K562 (cell line): Measurements from ENCODE around the gene ICA1. TPM values are rescaled to one million over a fixed set of nuclear protein-coding genes. Genes with fewer than 3 reads are reported as not detected.

Source experiments
- ATAC-seq: fragments of 200-7000 bp; cut with Tn5 transposase; 3 replicates; pipeline ENCODE4 v1.9.1; 2020; ENCODE audit warnings: moderate library complexity
- BruUV-seq: library from RNA; stranded (reverse); fragments of 400-500 nt; replicated peaks from 2 replicates; lab custom pipeline; 2021; lab: Mats Ljungman, UMichigan
- CTCF ChIA-PET: fragments of 300-600 bp; formaldehyde crosslinking; extraction: SDS; loops from one replicate; lab custom pipeline; 2021; ENCODE audit warnings: low intra/inter-chr PET ratio; lab: Yijun Ruan, JAX
- POLR2A ChIA-PET: fragments of 300-600, 350-650 bp; sonication (Branson Sonifier 250); formaldehyde crosslinking; extraction: SDS; loops from one replicate; lab custom pipeline; 2021; ENCODE audit warnings: antibody characterized with exemption, inconsistent platforms; lab: Yijun Ruan, JAX
- DNase-seq, 4 experiments: peaks; one replicate each; pipeline versions ENCODE4 v3.0.0 to v3.0.0-alpha.2; 2011 to 2018; ENCODE audit warnings: low spot score in 3 of 4, mixed read lengths in 3 of 4; ENCODE audit errors: extremely low read depth in 1 of 4
- FAIRE-seq: peaks from 2 replicates; lab custom pipeline; 2011; peaks lifted over from hg19 to GRCh38; lab: Jason Lieb, UNC
- H2AFZ ChIP-seq: 2 replicates; pipeline ENCODE4 v1.6.0; 2011; ENCODE audit warnings: low read depth, low read length, control low read depth, inconsistent platforms
- H3K27ac ChIP-seq: fragments of 200-600 bp; 3 replicates; pipeline ENCODE4 v1.8.0; 2011; ENCODE audit warnings: low read depth, mild to moderate bottlenecking, control low read depth, inconsistent platforms, low read length, moderate library complexity, mixed read lengths; ENCODE audit errors: extremely low read depth
- H3K27me3 ChIP-seq, 2 experiments: fragments of 300-600 bp in 1 of 2; 2 replicates in 1 of 2; 3 replicates in 1 of 2; pipeline versions ENCODE4 v1.6.0 to v1.8.0; 2011; ENCODE audit warnings: inconsistent platforms in 2 of 2, low read length in 2 of 2, mild to moderate bottlenecking in 1 of 2, mixed read lengths in 1 of 2, moderate library complexity in 1 of 2; ENCODE audit not compliant: control insufficient read depth in 2 of 2, insufficient read depth in 2 of 2
- H3K36me3 ChIP-seq: fragments of 300-600 bp; 3 replicates; pipeline ENCODE4 v1.8.0; 2011; ENCODE audit warnings: mild to moderate bottlenecking, low read length, inconsistent platforms; ENCODE audit not compliant: control insufficient read depth, insufficient read depth
- H3K4me1 ChIP-seq, 2 experiments: fragments of 200-600 bp in 1 of 2; replicated peaks in 1 of 2; 2 replicates in 1 of 2; 3 replicates in 1 of 2; pipeline versions ENCODE4 v1.5.1 to v1.8.0; 2011; ENCODE audit warnings: inconsistent platforms in 2 of 2, low read length in 2 of 2, mild to moderate bottlenecking in 1 of 2, mixed read lengths in 1 of 2, moderate library complexity in 1 of 2; ENCODE audit not compliant: control insufficient read depth in 2 of 2, insufficient read depth in 2 of 2
- H3K4me2 ChIP-seq: 2 replicates; pipeline ENCODE4 v1.6.1; 2011; ENCODE audit warnings: low read length, control low read depth, inconsistent platforms, mixed read lengths; ENCODE audit not compliant: insufficient read depth
- H3K4me3 ChIP-seq: fragments of 200-600 bp; sonication (generic), shearing (Covaris generic); 2 replicates; pipeline ENCODE4 v1.5.1; 2016; ENCODE audit warnings: control low read depth, inconsistent platforms
- H3K79me2 ChIP-seq: fragments of 200-600 bp; 3 replicates; pipeline ENCODE4 v1.8.0; 2011; ENCODE audit warnings: low read length, inconsistent platforms; ENCODE audit not compliant: control insufficient read depth, insufficient read depth
- H3K9ac ChIP-seq, 2 experiments: 2 replicates each; pipeline versions ENCODE4 v1.6.0 to v1.6.1; 2011; ENCODE audit warnings: low read depth in 2 of 2, low read length in 2 of 2, control low read depth in 1 of 2, inconsistent platforms in 1 of 2, mild to moderate bottlenecking in 1 of 2, mixed read lengths in 1 of 2; ENCODE audit not compliant: insufficient read depth in 1 of 2
- H3K9me1 ChIP-seq: one replicate; pipeline ENCODE4 v1.6.0; 2011; ENCODE audit warnings: inconsistent platforms, mild to moderate bottlenecking, low read length, moderate library complexity; ENCODE audit not compliant: control insufficient read depth, insufficient read depth
- H3K9me3 ChIP-seq: replicated peaks from 2 replicates; pipeline ENCODE4 v1.5.1; 2011; ENCODE audit warnings: low read depth, low read length, inconsistent platforms; ENCODE audit not compliant: control insufficient read depth, insufficient read depth
- H4K20me1 ChIP-seq: replicated peaks from 2 replicates; pipeline ENCODE4 v1.6.1; 2011; ENCODE audit warnings: low read length, inconsistent platforms, mixed read lengths; ENCODE audit not compliant: control insufficient read depth, insufficient read depth
- RFX1 ChIP-seq: fragments of 450-650 bp; IDR thresholded peaks from 2 replicates; pipeline ENCODE4 v1.6.1; 2016; ENCODE audit warnings: mild to moderate bottlenecking, moderate library complexity
- WGBS: fragments of 100-300 bp; shearing (Covaris generic); methylation state at CpG from one replicate; pipeline ENCODE4 v1.1.6; 2016; ENCODE audit warnings: low coverage, mixed read lengths; ENCODE audit not compliant: insufficient coverage; ENCODE audit errors: missing lambda C conversion rate; 5-methylcytosine and 5-hydroxymethylcytosine counted together
- in situ Hi-C: fragments of 300-500 bp; cut with MboI; formaldehyde crosslinking; loops from 4 replicates; pipeline ENCODE4 v1.15.0; 2018; ENCODE audit warnings: inconsistent platforms, mixed read lengths
- intact Hi-C: fragments of 100-400 bp; cut with micrococcal nuclease; formaldehyde crosslinking; loops from 2 replicates; pipeline ENCODE4 v1.14.2; 2022
- polyA plus RNA-seq, 8 experiments: library from polyadenylated mRNA; depleted of rRNA in 4 of 8; stranded (reverse) in 5 of 8; unstranded in 3 of 8; fragments of >200 nt; fragmentation: Nextera tagmentation in 2 of 8; fragmentation: Illumina TruSeq in 1 of 8; extraction: Ambion mirVana in 2 of 8; extraction: Trizol in 1 of 8; gene quantifications; 2 replicates each; pipeline versions ENCODE4 v1.2.1 to v1.2.3, GENCODE V29; 2011 to 2014; ENCODE audit warnings: inconsistent platforms in 1 of 8, missing spikeins in 1 of 8
- total RNA-seq, 7 experiments: library from RNA; depleted of rRNA in 6 of 7; stranded (reverse); fragments of >200 nt in 6 of 7; fragmentation: Illumina TruSeq in 2 of 7; extraction: Trizol in 2 of 7; gene quantifications; 2 replicates each; pipeline versions ENCODE4 v1.2.1 to v1.2.3, GENCODE V29; 2011 to 2021; ENCODE audit warnings: low replicate concordance in 1 of 7
- TF ChIP-seq, protein P1 (sequence below), 2 experiments: fragments of 450-650 bp in 1 of 2; sonication (generic) in 1 of 2; formaldehyde crosslinking in 1 of 2; IDR thresholded peaks; 2 replicates each; pipeline versions ENCODE4 v1.7.1 to v1.9.0; 2016 to 2022; ENCODE audit warnings: inconsistent platforms in 1 of 2, mild to moderate bottlenecking in 1 of 2, missing genetic modification reagents in 1 of 2

ICA1 gene
- total and polyA plus RNA-seq, 9 of the 15 experiments (the other 6 are each of a cell fraction or from before 2014, with no cell fraction given): 7.1 to 22.3 (median 16.4) TPM

DNA sequence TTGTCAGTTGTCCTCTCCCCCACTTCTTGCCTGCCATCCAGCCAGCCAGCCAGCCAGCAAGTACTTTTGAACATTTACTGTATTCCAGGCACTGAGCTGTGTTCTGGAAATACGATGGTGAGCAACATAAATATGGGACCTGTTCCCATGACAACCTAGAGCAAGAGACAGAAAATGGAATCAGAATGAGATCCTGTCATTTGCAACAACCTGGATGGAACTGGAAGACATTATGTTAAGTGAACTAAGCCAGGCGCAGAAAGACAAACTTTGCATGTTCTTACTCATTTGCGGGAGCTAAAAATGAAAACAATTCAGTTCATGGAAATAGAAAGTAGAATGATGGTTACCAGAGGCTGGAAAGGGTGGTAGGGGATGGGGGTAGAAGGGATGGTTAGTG lies 140.7 kb downstream of the ICA1 start:
- Histone ChIP-seq H3K9ac (no peak overlapping the region), H3K4me2 (no peak overlapping the region), H3K36me3 (no peaks in the 10 kb centered on the region), H3K27me3 (no peaks in the 10 kb centered on the region), H3K79me2 (no peaks in the 10 kb centered on the region), H3K4me1 (peaks cover 0 to 6% of the 10 kb centered on the region in 2 experiments; a peak in 1 of 5 replicates), H3K27ac (no peak overlapping the region), H3K9me3 (no peaks in the 10 kb centered on the region), H2AFZ (no peak overlapping the region), H3K4me3 (no peak overlapping the region), H4K20me1 (no peaks in the 10 kb centered on the region), H3K9me1 (no peaks in the 10 kb centered on the region)
- in situ Hi-C loops (no loop called here), intact Hi-C loops (no loop called here)
- TF ChIP-seq RFX1: peak; percentile 70
- TF ChIP-seq, protein P1, sequence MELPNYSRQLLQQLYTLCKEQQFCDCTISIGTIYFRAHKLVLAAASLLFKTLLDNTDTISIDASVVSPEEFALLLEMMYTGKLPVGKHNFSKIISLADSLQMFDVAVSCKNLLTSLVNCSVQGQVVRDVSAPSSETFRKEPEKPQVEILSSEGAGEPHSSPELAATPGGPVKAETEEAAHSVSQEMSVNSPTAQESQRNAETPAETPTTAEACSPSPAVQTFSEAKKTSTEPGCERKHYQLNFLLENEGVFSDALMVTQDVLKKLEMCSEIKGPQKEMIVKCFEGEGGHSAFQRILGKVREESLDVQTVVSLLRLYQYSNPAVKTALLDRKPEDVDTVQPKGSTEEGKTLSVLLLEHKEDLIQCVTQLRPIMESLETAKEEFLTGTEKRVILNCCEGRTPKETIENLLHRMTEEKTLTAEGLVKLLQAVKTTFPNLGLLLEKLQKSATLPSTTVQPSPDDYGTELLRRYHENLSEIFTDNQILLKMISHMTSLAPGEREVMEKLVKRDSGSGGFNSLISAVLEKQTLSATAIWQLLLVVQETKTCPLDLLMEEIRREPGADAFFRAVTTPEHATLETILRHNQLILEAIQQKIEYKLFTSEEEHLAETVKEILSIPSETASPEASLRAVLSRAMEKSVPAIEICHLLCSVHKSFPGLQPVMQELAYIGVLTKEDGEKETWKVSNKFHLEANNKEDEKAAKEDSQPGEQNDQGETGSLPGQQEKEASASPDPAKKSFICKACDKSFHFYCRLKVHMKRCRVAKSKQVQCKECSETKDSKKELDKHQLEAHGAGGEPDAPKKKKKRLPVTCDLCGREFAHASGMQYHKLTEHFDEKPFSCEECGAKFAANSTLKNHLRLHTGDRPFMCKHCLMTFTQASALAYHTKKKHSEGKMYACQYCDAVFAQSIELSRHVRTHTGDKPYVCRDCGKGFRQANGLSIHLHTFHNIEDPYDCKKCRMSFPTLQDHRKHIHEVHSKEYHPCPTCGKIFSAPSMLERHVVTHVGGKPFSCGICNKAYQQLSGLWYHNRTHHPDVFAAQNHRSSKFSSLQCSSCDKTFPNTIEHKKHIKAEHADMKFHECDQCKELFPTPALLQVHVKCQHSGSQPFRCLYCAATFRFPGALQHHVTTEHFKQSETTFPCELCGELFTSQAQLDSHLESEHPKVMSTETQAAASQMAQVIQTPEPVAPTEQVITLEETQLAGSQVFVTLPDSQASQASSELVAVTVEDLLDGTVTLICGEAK (IDR thresholded peaks at IDR 0.05): no peak
- TF ChIP-seq, protein P1 (CRISPR knock-in tag; IDR thresholded peaks at IDR 0.05): no peak
- POLR2A ChIA-PET: interaction anchor here (0.6 kb wide), 1 partner anchor 44 kb away, joined by 3 read pairs; no protein-coding TSS in a partner anchor
- DNase-seq (no peak), FAIRE-seq (no peak), ATAC-seq (no peak)
- CTCF ChIA-PET: no interaction called here
- no TSS peak for BruUV-seq
- WGBS: 72% methylated on average over 3 of the region's 3 CpGs
